ENCODE data around the gene DNMBP. TPM values are rescaled to one million over a fixed set of nuclear protein-coding genes. Genes with fewer than 3 reads are reported as not detected.

The DNMBP gene
- total RNA-seq, 1 donor from 2014 or later: 47.5 TPM

DNA sequence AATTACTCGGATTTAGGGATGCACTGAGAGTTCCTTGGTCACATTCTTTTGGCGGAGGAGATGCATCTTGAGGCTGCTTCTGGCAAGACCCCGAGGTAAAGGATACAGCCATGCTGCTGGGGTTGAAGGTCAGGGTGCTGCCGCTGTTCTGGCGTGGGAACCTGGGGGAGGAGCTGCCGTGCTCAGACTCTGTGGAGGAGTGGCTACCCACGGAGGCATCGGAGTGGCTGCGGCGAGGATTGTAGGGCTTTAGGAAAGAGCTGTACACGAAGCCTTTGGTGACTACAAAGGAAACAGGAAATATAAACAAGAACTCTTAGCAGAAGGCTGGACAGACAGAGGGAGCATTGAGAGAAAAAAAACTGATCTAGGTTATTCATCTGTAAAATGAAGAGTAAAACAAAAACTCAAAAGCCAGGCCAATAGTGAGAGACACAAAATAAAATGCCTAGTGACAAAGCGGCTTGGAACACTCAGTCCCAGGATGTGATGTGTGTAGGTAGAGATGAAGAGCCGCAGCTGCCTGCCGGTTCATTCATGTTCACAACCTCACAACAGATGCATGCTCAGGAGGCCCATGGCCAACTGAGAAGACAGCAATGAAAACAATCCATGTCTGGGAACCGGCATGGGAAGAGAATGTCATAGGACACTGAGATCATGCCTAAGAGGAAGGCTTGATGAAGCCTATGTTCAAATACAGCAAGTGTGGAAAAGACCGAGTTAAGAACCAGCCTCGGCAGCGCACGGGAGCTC is 129.5 kb downstream of the DNMBP start:
- DNase-seq (ENCODE audit: low spot score, unreplicated experiment): no peak
- Mint-ChIP-seq H3K4me3 (ENCODE audit: low read depth) (no peak overlapping the region), H3K27me3 (no peaks in the 10 kb centered on the region), H3K27ac (no peak overlapping the region), H3K9me3 (ENCODE audit: low read depth) (no peaks in the 10 kb centered on the region), H3K4me1 (ENCODE audit: low read depth) (no peaks in the 10 kb centered on the region), H3K36me3 (ENCODE audit: insufficient read depth) (peaks cover 54% of the 10 kb centered on the region)
- TF ChIP-seq CTCF (IDR thresholded peaks at IDR 0.05; ENCODE audit: unreplicated experiment): no peak

- Mint-ChIP-seq H3K4me1 (ENCODE audit: low read depth) (peaks cover 9% of the 10 kb centered on the region), H3K4me3 (ENCODE audit: low read depth) (no peak overlapping the region), H3K27ac (no peak overlapping the region), H3K36me3 (ENCODE audit: insufficient read depth) (peaks cover 45% of the 10 kb centered on the region), H3K9me3 (ENCODE audit: low read depth) (no peaks in the 10 kb centered on the region), H3K27me3 (no peaks in the 10 kb centered on the region)
- DNase-seq (ENCODE audit: low spot score, unreplicated experiment): no peak
- TF ChIP-seq CTCF (IDR thresholded peaks at IDR 0.05; ENCODE audit: unreplicated experiment): no peak
Measured at GRCh38 chr10:99875473-99875872, 134.3 kb downstream of the DNMBP start.

DNA sequence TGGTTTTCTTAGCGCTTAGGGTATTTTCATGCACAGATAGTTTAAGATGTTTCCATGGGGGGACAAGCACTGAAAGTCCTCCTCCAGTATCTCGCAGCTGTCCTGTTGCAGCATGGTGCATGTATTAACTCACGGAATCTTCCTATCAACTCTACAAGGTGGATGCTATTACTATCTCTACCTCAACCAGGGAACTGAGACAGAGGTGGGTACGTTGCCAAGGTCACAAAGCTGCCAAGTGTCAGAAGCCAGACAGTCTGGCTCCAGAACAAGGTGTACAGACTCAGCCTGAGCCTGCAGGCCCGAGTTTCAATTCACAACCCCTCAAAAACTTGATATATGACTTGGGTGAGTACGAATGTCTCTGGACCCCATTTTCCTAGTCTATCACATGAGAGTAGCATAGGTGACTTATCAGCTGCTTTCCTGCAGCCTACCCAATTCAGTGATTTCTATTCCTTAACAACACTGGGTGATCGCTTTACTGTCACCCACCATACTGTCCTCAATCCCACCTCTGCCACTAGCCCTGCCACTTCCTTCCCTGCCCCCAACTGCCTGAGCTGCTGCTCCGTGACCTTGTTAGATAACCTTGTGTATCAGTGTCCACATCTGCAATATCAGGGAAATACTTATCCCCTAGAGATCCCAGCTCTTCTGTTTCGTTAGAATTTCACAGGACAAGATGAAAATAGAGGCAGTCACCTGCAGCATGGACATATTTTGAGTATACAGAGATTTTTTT is 135.2 kb downstream of the DNMBP start:
- Mint-ChIP-seq H3K9me3 (ENCODE audit: low read depth) (no peaks in the 10 kb centered on the region), H3K4me1 (ENCODE audit: low read depth) (peaks cover 9% of the 10 kb centered on the region), H3K27me3 (no peaks in the 10 kb centered on the region), H3K4me3 (ENCODE audit: low read depth) (no peak overlapping the region), H3K36me3 (ENCODE audit: insufficient read depth) (peaks cover 36% of the 10 kb centered on the region), H3K27ac (no peak overlapping the region)
- TF ChIP-seq CTCF (IDR thresholded peaks at IDR 0.05; ENCODE audit: unreplicated experiment): no peak
- no peak for DNase-seq (ENCODE audit: low spot score, unreplicated experiment)

DNA sequence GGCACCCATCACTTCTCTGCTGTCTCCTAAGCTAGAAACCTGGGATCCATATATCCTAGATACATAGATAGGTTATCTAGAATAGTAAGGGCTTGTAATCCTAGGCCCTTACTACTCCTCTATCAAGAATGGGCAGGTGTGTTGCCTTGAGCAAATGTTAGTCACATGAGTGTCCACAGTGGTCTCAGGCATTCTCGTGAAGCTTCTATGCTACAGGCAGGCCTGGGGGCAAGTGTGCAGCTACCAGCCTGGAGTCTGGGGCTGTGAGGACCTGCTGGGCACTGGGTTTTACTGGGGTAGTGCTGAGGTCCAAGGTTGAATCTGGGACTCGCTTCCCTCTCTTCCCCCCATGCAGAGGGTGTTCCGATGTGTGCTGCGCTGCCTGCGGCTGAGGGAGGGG is 135.9 kb downstream of the DNMBP start:
- DNase-seq (ENCODE audit: low spot score, unreplicated experiment): no peak
- Mint-ChIP-seq H3K36me3 (ENCODE audit: insufficient read depth) (peaks cover 34% of the 10 kb centered on the region), H3K9me3 (ENCODE audit: low read depth) (no peaks in the 10 kb centered on the region), H3K4me1 (ENCODE audit: low read depth) (peaks cover 12% of the 10 kb centered on the region), H3K27me3 (no peaks in the 10 kb centered on the region), H3K4me3 (ENCODE audit: low read depth) (no peak overlapping the region), H3K27ac (no peak overlapping the region)
- no peak for TF ChIP-seq CTCF (IDR thresholded peaks at IDR 0.05; ENCODE audit: unreplicated experiment)

DNA sequence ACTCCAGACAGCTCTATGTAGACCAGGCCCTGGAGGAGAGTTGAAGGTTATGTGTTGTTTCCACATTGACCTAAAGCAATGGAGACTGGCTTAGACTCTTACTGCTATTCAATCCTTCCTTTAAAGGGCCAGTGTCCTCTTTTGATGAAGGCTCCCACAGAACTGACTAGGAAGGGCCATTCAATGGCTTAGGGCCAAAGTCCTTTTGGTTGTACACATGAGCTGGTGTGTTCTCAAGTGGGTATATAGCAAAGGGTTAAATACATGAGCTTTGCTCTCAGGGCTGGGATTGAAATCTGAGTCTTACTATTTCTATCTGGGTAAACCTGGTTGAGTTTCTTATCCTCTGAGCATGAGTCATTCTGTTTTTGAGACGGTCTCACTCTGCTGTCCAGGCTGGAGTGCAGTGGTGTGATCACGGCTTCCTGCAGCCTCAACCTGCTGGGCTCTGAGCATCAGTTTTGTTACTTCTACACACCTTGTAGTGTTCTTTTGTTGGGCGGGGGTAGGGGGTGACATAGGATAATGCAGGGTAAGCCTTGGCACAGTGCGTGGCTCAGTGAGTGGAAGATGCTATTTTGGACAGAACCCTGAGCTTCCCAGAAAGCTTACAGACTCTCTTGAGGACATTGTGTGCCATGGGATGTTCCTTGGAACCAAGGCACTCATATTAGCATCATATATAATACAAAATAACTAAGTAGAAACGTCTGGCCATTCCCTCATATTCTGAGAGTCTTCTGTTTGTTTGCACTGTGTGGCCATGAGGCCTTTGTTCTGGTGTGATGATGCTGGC is 137.2 kb downstream of the DNMBP start:
- H3K27ac Mint-ChIP-seq: no peak overlapping the region
- H3K4me3 Mint-ChIP-seq (ENCODE audit: low read depth): no peak overlapping the region
- peaks cover 25% of the 10 kb centered on the region for H3K36me3 Mint-ChIP-seq (ENCODE audit: insufficient read depth)
- H3K4me1 Mint-ChIP-seq (ENCODE audit: low read depth): peaks cover 14% of the 10 kb centered on the region
- no peaks in the 10 kb centered on the region for H3K27me3 Mint-ChIP-seq
- H3K9me3 Mint-ChIP-seq (ENCODE audit: low read depth): no peaks in the 10 kb centered on the region
- no peak for TF ChIP-seq CTCF (IDR thresholded peaks at IDR 0.05; ENCODE audit: unreplicated experiment)
- DNase-seq (ENCODE audit: low spot score, unreplicated experiment): no peak

All from progenitor cell of endocrine pancreas (in vitro differentiated cells).